GM18909 (cell line): ENCODE measurements around the gene WDFY4.

Experiments used
- ATAC-seq: cut with Tn5 transposase; IDR thresholded peaks from one replicate; pipeline ENCODE4 v1.9.1; 2021; ENCODE audit warnings: mild to moderate bottlenecking; ENCODE audit not compliant: unreplicated experiment, poor library complexity

The WDFY4 gene

GRCh38 chr10:49000437-49001398, 316.0 kb downstream of the WDFY4 start:
- no peak for ATAC-seq

- no peak for ATAC-seq
Observed at GRCh38 chr10:49001402-49001801, 316.7 kb downstream of the WDFY4 start.

GRCh38 chr10:49001870-49002672, 317.4 kb downstream of the WDFY4 start:
- no peak for ATAC-seq

GRCh38 chr10:49005270-49005669, 320.6 kb downstream of the WDFY4 start:
- no peak for ATAC-seq

- ATAC-seq: no peak
Observed at GRCh38 chr10:49007129-49007528, 322.5 kb downstream of the WDFY4 start.

GRCh38 chr10:49008091-49008490, 323.4 kb downstream of the WDFY4 start:
- no peak for ATAC-seq

GRCh38 chr10:49008505-49009198, 324.0 kb downstream of the WDFY4 start:
- ATAC-seq: no peak

- ATAC-seq: no peak
Observed at GRCh38 chr10:49009199-49009979, 324.7 kb downstream of the WDFY4 start.

GRCh38 chr10:49010295-49010694, 325.6 kb downstream of the WDFY4 start:
- ATAC-seq: no peak

- no peak for ATAC-seq
Observed at GRCh38 chr10:49010865-49011264, 326.2 kb downstream of the WDFY4 start.

- no peak for ATAC-seq
Observed at GRCh38 chr10:49011756-49012155, 327.1 kb downstream of the WDFY4 start.

- no peak for ATAC-seq
Observed at GRCh38 chr10:49012603-49013002, 327.9 kb downstream of the WDFY4 start.

- no peak for ATAC-seq
Observed at GRCh38 chr10:49015700-49016099, 331.0 kb downstream of the WDFY4 start.

GRCh38 chr10:49021685-49022084, 337.0 kb downstream of the WDFY4 start:
- ATAC-seq: no peak

- ATAC-seq: no peak
Observed at GRCh38 chr10:49023071-49023470, 338.4 kb downstream of the WDFY4 start.

- no peak for ATAC-seq
Observed at GRCh38 chr10:49023752-49024151, 339.1 kb downstream of the WDFY4 start.

- ATAC-seq: no peak
Observed at GRCh38 chr10:49024484-49024883, 339.8 kb downstream of the WDFY4 start.

- ATAC-seq: no peak
Observed at GRCh38 chr10:49025347-49025983, 340.8 kb downstream of the WDFY4 start.

- no peak for ATAC-seq
Observed at GRCh38 chr10:49028639-49029038, 344.0 kb downstream of the WDFY4 start.
